Measurements from ENCODE around the gene PRSS33.

- TF ChIP-seq, protein P1, sequence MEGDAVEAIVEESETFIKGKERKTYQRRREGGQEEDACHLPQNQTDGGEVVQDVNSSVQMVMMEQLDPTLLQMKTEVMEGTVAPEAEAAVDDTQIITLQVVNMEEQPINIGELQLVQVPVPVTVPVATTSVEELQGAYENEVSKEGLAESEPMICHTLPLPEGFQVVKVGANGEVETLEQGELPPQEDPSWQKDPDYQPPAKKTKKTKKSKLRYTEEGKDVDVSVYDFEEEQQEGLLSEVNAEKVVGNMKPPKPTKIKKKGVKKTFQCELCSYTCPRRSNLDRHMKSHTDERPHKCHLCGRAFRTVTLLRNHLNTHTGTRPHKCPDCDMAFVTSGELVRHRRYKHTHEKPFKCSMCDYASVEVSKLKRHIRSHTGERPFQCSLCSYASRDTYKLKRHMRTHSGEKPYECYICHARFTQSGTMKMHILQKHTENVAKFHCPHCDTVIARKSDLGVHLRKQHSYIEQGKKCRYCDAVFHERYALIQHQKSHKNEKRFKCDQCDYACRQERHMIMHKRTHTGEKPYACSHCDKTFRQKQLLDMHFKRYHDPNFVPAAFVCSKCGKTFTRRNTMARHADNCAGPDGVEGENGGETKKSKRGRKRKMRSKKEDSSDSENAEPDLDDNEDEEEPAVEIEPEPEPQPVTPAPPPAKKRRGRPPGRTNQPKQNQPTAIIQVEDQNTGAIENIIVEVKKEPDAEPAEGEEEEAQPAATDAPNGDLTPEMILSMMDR (IDR thresholded peaks at IDR 0.05 in 8 of 11, conservative IDR thresholded peaks at IDR 0.05 in 3 of 11): no peak
- TF ChIP-seq POLR2AphosphoS5 (IDR thresholded peaks at IDR 0.05): no peak
Observed at GRCh38 chr16:2787406-2787805, at the start of gene PRSS33.

Data from spleen (tissue), 7 donors.